Neuronal stem cell (in vitro differentiated cells): ENCODE measurements around the gene GAN.

Experiments
- DNase-seq: peaks from one replicate; pipeline ENCODE4 v3.0.0-alpha.2; 2013; ENCODE audit warnings: low spot score
- H2AFZ ChIP-seq: one replicate; pipeline ENCODE4 v1.6.1; 2013; ENCODE audit warnings: mild to moderate bottlenecking, low read length, inconsistent platforms
- H2AK5ac ChIP-seq: 2 replicates; pipeline ENCODE4 v1.6.1; 2013; ENCODE audit warnings: low read depth, mild to moderate bottlenecking, inconsistent platforms, low read length, moderate library complexity, mixed read lengths
- H2BK120ac ChIP-seq: 2 replicates; pipeline ENCODE4 v1.6.1; 2013; ENCODE audit warnings: low read depth, mild to moderate bottlenecking, inconsistent platforms, low read length, moderate library complexity, mixed read lengths
- H2BK12ac ChIP-seq: one replicate; pipeline ENCODE4 v1.6.1; 2013; ENCODE audit warnings: low read length, inconsistent platforms
- H2BK15ac ChIP-seq: 2 replicates; pipeline ENCODE4 v1.6.1; 2013; ENCODE audit warnings: mild to moderate bottlenecking, low read length, inconsistent platforms, mixed read lengths
- H2BK5ac ChIP-seq: one replicate; pipeline ENCODE4 v1.6.1; 2013; ENCODE audit warnings: inconsistent platforms, mild to moderate bottlenecking, low read length, moderate library complexity
- H3K14ac ChIP-seq: one replicate; pipeline ENCODE4 v1.6.1; 2013; ENCODE audit warnings: low read length, inconsistent platforms
- H3K18ac ChIP-seq: 2 replicates; pipeline ENCODE4 v1.6.1; 2013; ENCODE audit warnings: low read length, inconsistent platforms
- H3K23ac ChIP-seq: 2 replicates; pipeline ENCODE4 v1.6.1; 2013; ENCODE audit warnings: low read depth, mild to moderate bottlenecking, mixed read lengths, low read length, inconsistent platforms; ENCODE audit not compliant: poor library complexity
- H3K27ac ChIP-seq: replicated peaks from 3 replicates; pipeline ENCODE4 v1.5.1; 2013; ENCODE audit warnings: low read length, inconsistent platforms
- H3K27me3 ChIP-seq, 3 experiments: 2 replicates each; pipeline ENCODE4 v1.6.1; 2013; ENCODE audit warnings: low read length in 3 of 3, mild to moderate bottlenecking in 2 of 3, inconsistent platforms in 1 of 3, low read depth in 1 of 3, mixed read lengths in 1 of 3, moderate library complexity in 1 of 3; ENCODE audit not compliant: control insufficient read depth in 3 of 3, insufficient read depth in 3 of 3
- H3K36me3 ChIP-seq, 2 donors: replicated peaks in 1 of 2; 2 replicates each; pipeline ENCODE4 v1.6.1; 2013; ENCODE audit warnings: low read length in 2 of 2; ENCODE audit not compliant: control insufficient read depth in 2 of 2, insufficient read depth in 2 of 2
- H3K4ac ChIP-seq: 2 replicates; pipeline ENCODE4 v1.6.1; 2013; ENCODE audit warnings: inconsistent platforms, mild to moderate bottlenecking, low read length, moderate library complexity
- H3K4me1 ChIP-seq, 2 donors: 1 replicate in 1 of 2; 2 replicates in 1 of 2; pipeline ENCODE4 v1.6.1; 2013; ENCODE audit warnings: low read length in 2 of 2, low read depth in 1 of 2; ENCODE audit not compliant: control insufficient read depth in 2 of 2, insufficient read depth in 1 of 2
- H3K4me2 ChIP-seq: one replicate; pipeline ENCODE4 v1.6.1; 2013; ENCODE audit warnings: mild to moderate bottlenecking, low read length, inconsistent platforms; ENCODE audit not compliant: insufficient read depth, poor library complexity, severe bottlenecking
- H3K4me3 ChIP-seq, 2 donors: 2 replicates each; pipeline ENCODE4 v1.5.1; 2013; ENCODE audit warnings: low read length in 2 of 2, mild to moderate bottlenecking in 2 of 2, inconsistent platforms in 1 of 2, moderate library complexity in 1 of 2
- H3K79me1 ChIP-seq: one replicate; pipeline ENCODE4 v1.6.1; 2013; ENCODE audit warnings: low read depth, mild to moderate bottlenecking, inconsistent platforms, low read length, moderate library complexity
- H3K9ac ChIP-seq: one replicate; pipeline ENCODE4 v1.6.1; 2013; ENCODE audit warnings: mild to moderate bottlenecking, low read depth, low read length, inconsistent platforms; ENCODE audit not compliant: poor library complexity
- H3K9me3 ChIP-seq, 2 donors: replicated peaks in 1 of 2; 2 replicates each; pipeline versions ENCODE3 to v1.6.1; 2013; ENCODE audit warnings: low read length in 2 of 2, mild to moderate bottlenecking in 2 of 2, inconsistent platforms in 1 of 2, low read depth in 1 of 2, mixed read lengths in 1 of 2, moderate library complexity in 1 of 2; ENCODE audit not compliant: control insufficient read depth in 2 of 2, insufficient read depth in 1 of 2
- H4K8ac ChIP-seq: one replicate; pipeline ENCODE4 v1.6.1; 2013; ENCODE audit warnings: low read depth, mild to moderate bottlenecking, inconsistent platforms, low read length, moderate library complexity
- H4K91ac ChIP-seq: one replicate; pipeline ENCODE4 v1.6.1; 2013; ENCODE audit warnings: low read length, low read depth, mild to moderate bottlenecking, inconsistent platforms; ENCODE audit not compliant: poor library complexity
- WGBS, 2 donors: extraction: QIAGEN DNeasy Blood & Tissue Kit; methylation state at CpG; one replicate each; pipeline ENCODE4 v1.1.7; 2013; ENCODE audit warnings: missing lambda C conversion rate in 2 of 2, mixed read lengths in 1 of 2; ENCODE audit not compliant: insufficient read length in 2 of 2, insufficient replicate concordance in 1 of 2; ENCODE audit errors: extremely low coverage in 2 of 2; 5-methylcytosine and 5-hydroxymethylcytosine counted together

The GAN gene

GRCh38 chr16:81376880-81377279 lies 62.1 kb downstream of the GAN start:
- no peak for DNase-seq
- Histone ChIP-seq H3K9me3 (no peaks in the 10 kb centered on the region), H3K23ac (no peak overlapping the region), H3K79me1 (no peaks in the 10 kb centered on the region), H3K36me3 (peaks cover 7 to 61% of the 10 kb centered on the region in 2 donors), H4K91ac (no peak overlapping the region), H3K27ac (no peak overlapping the region), H3K27me3 (no peaks in the 10 kb centered on the region), H4K8ac (no peak overlapping the region), H3K4me1 (peaks cover 0 to 2% of the 10 kb centered on the region in 2 donors), H2BK12ac (no peak overlapping the region), H2BK15ac (no peak overlapping the region), H3K4ac (no peak overlapping the region), H3K4me2 (no peak overlapping the region), H3K18ac (no peak overlapping the region), H2AFZ (no peak overlapping the region), H3K4me3 (no peak overlapping the region), H3K14ac (no peak overlapping the region), H2AK5ac (no peak overlapping the region), H3K9ac (no peak overlapping the region), H2BK120ac (no peak overlapping the region), H2BK5ac (no peak overlapping the region)
- no CpG with 5 or more reads among the region's 7 CpGs for WGBS, 2 donors

GRCh38 chr16:81378049-81378448 lies 63.3 kb downstream of the GAN start:
- Histone ChIP-seq H3K4ac (no peak overlapping the region), H3K27me3 (no peaks in the 10 kb centered on the region), H3K18ac (no peak overlapping the region), H3K27ac (no peak overlapping the region), H3K4me2 (no peak overlapping the region), H2AK5ac (no peak overlapping the region), H3K9ac (no peak overlapping the region), H2BK15ac (no peak overlapping the region), H2BK12ac (no peak overlapping the region), H3K4me1 (peaks cover 0 to 2% of the 10 kb centered on the region in 2 donors), H3K36me3 (peaks cover 6 to 52% of the 10 kb centered on the region in 2 donors), H3K4me3 (no peak overlapping the region), H3K79me1 (no peaks in the 10 kb centered on the region), H3K14ac (no peak overlapping the region), H3K23ac (no peak overlapping the region), H2BK120ac (no peak overlapping the region), H2AFZ (no peak overlapping the region), H2BK5ac (no peak overlapping the region), H3K9me3 (no peaks in the 10 kb centered on the region), H4K8ac (no peak overlapping the region), H4K91ac (no peak overlapping the region)
- DNase-seq = no peak
- WGBS, 2 donors = no CpG with 5 or more reads among the region's 4 CpGs

- H3K36me3 ChIP-seq = peaks cover 7 to 39% of the 10 kb centered on the region in 2 donors
- H2BK15ac ChIP-seq = no peak overlapping the region
- H3K23ac ChIP-seq = no peak overlapping the region
- no peak overlapping the region for H3K4ac ChIP-seq
- H3K27ac ChIP-seq = no peak overlapping the region
- no CpG with 5 or more reads among the region's 3 CpGs for WGBS, 2 donors
- H3K14ac ChIP-seq = no peak overlapping the region
- H3K4me2 ChIP-seq = no peak overlapping the region
- DNase-seq = no peak
- no peak overlapping the region for H2AK5ac ChIP-seq
- H3K79me1 ChIP-seq = no peaks in the 10 kb centered on the region
- H3K4me3 ChIP-seq = no peak overlapping the region
- H3K18ac ChIP-seq = no peak overlapping the region
- no peak overlapping the region for H2BK12ac ChIP-seq
- H3K27me3 ChIP-seq = no peaks in the 10 kb centered on the region
- H3K9me3 ChIP-seq = no peaks in the 10 kb centered on the region
- no peak overlapping the region for H2AFZ ChIP-seq
- H3K9ac ChIP-seq = no peak overlapping the region
- H2BK120ac ChIP-seq = no peak overlapping the region
- no peak overlapping the region for H4K91ac ChIP-seq
- peaks cover 10 to 20% of the 10 kb centered on the region in 2 donors for H3K4me1 ChIP-seq
- H2BK5ac ChIP-seq = no peak overlapping the region
- no peak overlapping the region for H4K8ac ChIP-seq
These were observed 66.2 kb downstream of the GAN start for GRCh38 chr16:81380932-81381331.

- Histone ChIP-seq H3K9me3 (no peaks in the 10 kb centered on the region), H3K27me3 (no peaks in the 10 kb centered on the region), H4K91ac (no peak overlapping the region), H3K18ac (no peak overlapping the region), H2BK120ac (no peak overlapping the region), H2AFZ (no peak overlapping the region), H3K36me3 (peaks cover 2 to 15% of the 10 kb centered on the region in 2 donors), H3K14ac (no peak overlapping the region), H3K4me1 (peaks cover 12 to 20% of the 10 kb centered on the region in 2 donors), H4K8ac (no peak overlapping the region), H3K79me1 (peaks cover 2% of the 10 kb centered on the region), H2BK5ac (no peak overlapping the region), H3K9ac (no peak overlapping the region), H3K4me2 (no peak overlapping the region), H3K27ac (no peak overlapping the region), H3K4me3 (no peak overlapping the region), H2AK5ac (no peak overlapping the region), H2BK15ac (no peak overlapping the region), H3K4ac (no peak overlapping the region), H2BK12ac (no peak overlapping the region), H3K23ac (no peak overlapping the region)
- DNase-seq = peak; percentile 39
These were observed 69.2 kb downstream of the GAN start for GRCh38 chr16:81384006-81384405.
